Loucy (cell line): ENCODE results near the gene SFMBT2.

ENCODE experiments used
- H2AFZ ChIP-seq: fragments of 200-600 bp; sonication (generic); 2 replicates; pipeline ENCODE4 v1.6.0; 2016; ENCODE audit warnings: antibody characterized with exemption, mild to moderate bottlenecking, low read length, moderate library complexity
- H3F3A ChIP-seq: fragments of 200-600 bp; 2 replicates; pipeline ENCODE4 v1.6.0; 2016; ENCODE audit warnings: antibody characterized with exemption, low read depth, mild to moderate bottlenecking
- H3K27me3 ChIP-seq: fragments of 200-600 bp; sonication (generic); 2 replicates; pipeline ENCODE4 v1.6.1; 2014; ENCODE audit warnings: low read length, mild to moderate bottlenecking; ENCODE audit not compliant: insufficient read depth, poor library complexity, severe bottlenecking
- H3K36me3 ChIP-seq: fragments of 200-600 bp; sonication (generic); 2 replicates; pipeline ENCODE4 v1.6.1; 2016; ENCODE audit warnings: low read length; ENCODE audit not compliant: insufficient read depth
- H3K4me1 ChIP-seq: fragments of 200-600 bp; sonication (generic); 2 replicates; pipeline ENCODE4 v1.5.1; 2014; ENCODE audit warnings: low read length, mild to moderate bottlenecking; ENCODE audit not compliant: insufficient read depth, poor library complexity, severe bottlenecking
- H3K4me2 ChIP-seq: fragments of 200-600 bp; sonication (generic); 2 replicates; pipeline ENCODE4 v1.6.0; 2014; ENCODE audit warnings: antibody characterized with exemption, low read length, low read depth, mild to moderate bottlenecking; ENCODE audit not compliant: poor library complexity, severe bottlenecking
- H3K4me3 ChIP-seq: fragments of 200-600 bp; sonication (generic); 2 replicates; pipeline ENCODE4 v1.5.1; 2014; ENCODE audit warnings: low read length, mild to moderate bottlenecking, mixed read lengths; ENCODE audit not compliant: poor library complexity, severe bottlenecking
- H3K79me2 ChIP-seq: fragments of 200-600 bp; sonication (generic); 2 replicates; pipeline ENCODE4 v1.6.1; 2014; ENCODE audit warnings: low read length; ENCODE audit not compliant: insufficient read depth
- H3K9ac ChIP-seq: fragments of 200-600 bp; sonication (generic); 2 replicates; pipeline ENCODE4 v1.6.0; 2014; ENCODE audit warnings: mild to moderate bottlenecking, low read depth, low read length, moderate library complexity; ENCODE audit not compliant: poor library complexity, severe bottlenecking
- H3K9me2 ChIP-seq: fragments of 200-600 bp; sonication (generic); replicated peaks from 2 replicates; pipeline ENCODE4 v1.6.1; 2016; ENCODE audit warnings: low read depth, low read length, mixed read lengths
- H3K9me3 ChIP-seq: fragments of 200-600 bp; sonication (generic); 2 replicates; pipeline ENCODE4 v1.6.1; 2014; ENCODE audit warnings: mild to moderate bottlenecking, antibody characterized with exemption, low read length, low read depth; ENCODE audit not compliant: insufficient read depth
- H4K20me1 ChIP-seq: fragments of 200-600 bp; sonication (generic); 2 replicates; pipeline ENCODE4 v1.6.0; 2014; ENCODE audit warnings: antibody characterized with exemption, low read length, mild to moderate bottlenecking; ENCODE audit not compliant: insufficient read depth, poor library complexity, severe bottlenecking
- EZH2phosphoT487 ChIP-seq: fragments of 200-600 bp; IDR thresholded peaks from 2 replicates; pipeline ENCODE4 v1.6.1; 2018; ENCODE audit warnings: antibody characterized with exemption, mild to moderate bottlenecking, moderate library complexity, borderline replicate concordance
- TF ChIP-seq, protein P1 (sequence below): fragments of 200-600 bp; sonication (generic); conservative IDR thresholded peaks from 2 replicates; pipeline ENCODE4 v1.5.1; 2014; ENCODE audit warnings: mild to moderate bottlenecking, antibody characterized with exemption, low read length

SFMBT2 gene

GRCh38 chr10:7181420-7181819 is 229.4 kb downstream of the SFMBT2 start:
- Histone ChIP-seq H3K4me1 (no peaks in the 10 kb centered on the region), H3K9me3 (no peaks in the 10 kb centered on the region; the same call in 1 of the 2 replicates), H3K4me2 (no peak overlapping the region), H2AFZ (no peak overlapping the region), H3K27me3 (no peaks in the 10 kb centered on the region), H3K79me2 (no peaks in the 10 kb centered on the region), H3K4me3 (no peak overlapping the region), H3K9me2 (no peaks in the 10 kb centered on the region), H3F3A (no peaks in the 10 kb centered on the region), H4K20me1 (no peaks in the 10 kb centered on the region), H3K9ac (no peak overlapping the region), H3K36me3 (peaks cover 32% of the 10 kb centered on the region; the same call in 1 of the 2 replicates)
- TF ChIP-seq, protein P1, sequence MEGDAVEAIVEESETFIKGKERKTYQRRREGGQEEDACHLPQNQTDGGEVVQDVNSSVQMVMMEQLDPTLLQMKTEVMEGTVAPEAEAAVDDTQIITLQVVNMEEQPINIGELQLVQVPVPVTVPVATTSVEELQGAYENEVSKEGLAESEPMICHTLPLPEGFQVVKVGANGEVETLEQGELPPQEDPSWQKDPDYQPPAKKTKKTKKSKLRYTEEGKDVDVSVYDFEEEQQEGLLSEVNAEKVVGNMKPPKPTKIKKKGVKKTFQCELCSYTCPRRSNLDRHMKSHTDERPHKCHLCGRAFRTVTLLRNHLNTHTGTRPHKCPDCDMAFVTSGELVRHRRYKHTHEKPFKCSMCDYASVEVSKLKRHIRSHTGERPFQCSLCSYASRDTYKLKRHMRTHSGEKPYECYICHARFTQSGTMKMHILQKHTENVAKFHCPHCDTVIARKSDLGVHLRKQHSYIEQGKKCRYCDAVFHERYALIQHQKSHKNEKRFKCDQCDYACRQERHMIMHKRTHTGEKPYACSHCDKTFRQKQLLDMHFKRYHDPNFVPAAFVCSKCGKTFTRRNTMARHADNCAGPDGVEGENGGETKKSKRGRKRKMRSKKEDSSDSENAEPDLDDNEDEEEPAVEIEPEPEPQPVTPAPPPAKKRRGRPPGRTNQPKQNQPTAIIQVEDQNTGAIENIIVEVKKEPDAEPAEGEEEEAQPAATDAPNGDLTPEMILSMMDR, result no peak
- no peak for TF ChIP-seq EZH2phosphoT487

DNA sequence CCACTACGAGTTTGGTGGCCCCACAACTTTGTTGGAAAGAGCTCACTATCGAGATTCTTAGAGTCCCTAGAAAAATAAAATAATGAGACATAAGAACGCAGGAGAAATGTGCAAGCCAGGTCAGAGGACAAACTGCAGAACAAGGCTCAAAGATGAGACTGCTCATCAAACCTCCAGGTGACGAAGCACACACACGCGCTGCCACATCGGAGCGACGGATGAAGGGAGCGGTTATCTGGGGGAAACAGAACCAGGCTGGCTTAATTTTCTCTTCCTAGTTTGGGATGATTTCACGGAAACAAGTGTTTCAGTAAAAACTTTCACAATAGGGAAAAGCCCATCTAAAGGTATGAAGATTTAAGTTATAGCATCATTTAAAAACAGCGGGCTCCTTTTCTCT is 231.3 kb downstream of the SFMBT2 start:
- no peaks in the 10 kb centered on the region; the same call in 1 of the 2 replicates for H3K9me3 ChIP-seq
- H3K36me3 ChIP-seq, result peaks cover 41% of the 10 kb centered on the region; the same call in 1 of the 2 replicates
- H3F3A ChIP-seq, result no peaks in the 10 kb centered on the region
- no peaks in the 10 kb centered on the region for H3K79me2 ChIP-seq
- H3K9ac ChIP-seq, result no peak overlapping the region
- H3K4me2 ChIP-seq, result no peak overlapping the region
- TF ChIP-seq, protein P1, result no peak
- TF ChIP-seq EZH2phosphoT487, result no peak
- H2AFZ ChIP-seq, result no peak overlapping the region
- H3K9me2 ChIP-seq, result no peaks in the 10 kb centered on the region
- H3K27me3 ChIP-seq, result no peaks in the 10 kb centered on the region
- H3K4me3 ChIP-seq, result no peak overlapping the region
- no peaks in the 10 kb centered on the region for H4K20me1 ChIP-seq
- no peaks in the 10 kb centered on the region for H3K4me1 ChIP-seq

DNA sequence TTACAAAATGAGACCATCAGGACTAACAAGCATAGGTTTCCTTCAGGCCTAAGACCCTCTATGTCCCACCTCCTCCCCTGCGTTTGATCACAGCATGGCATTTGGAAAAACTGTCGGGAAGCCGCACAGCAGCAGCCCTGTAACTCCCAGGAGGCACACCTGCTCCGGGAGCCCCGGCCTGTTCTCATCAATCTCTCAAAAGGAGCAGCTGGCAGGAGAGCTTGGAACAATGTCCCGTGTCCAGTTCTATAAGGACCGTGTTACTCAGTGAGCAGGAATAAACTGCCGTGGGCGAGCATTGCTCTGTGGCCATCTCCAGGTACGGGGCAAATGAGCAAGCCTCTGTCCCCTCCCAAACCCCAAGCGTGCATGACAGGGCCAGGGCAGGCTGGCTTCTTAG is 236.9 kb downstream of the SFMBT2 start:
- no peak for TF ChIP-seq EZH2phosphoT487
- TF ChIP-seq, protein P1, result no peak
- H3F3A ChIP-seq, result no peaks in the 10 kb centered on the region
- H3K9me2 ChIP-seq, result no peaks in the 10 kb centered on the region
- no peaks in the 10 kb centered on the region for H3K79me2 ChIP-seq
- H3K27me3 ChIP-seq, result no peaks in the 10 kb centered on the region
- peaks cover 79% of the 10 kb centered on the region; the same call in 1 of the 2 replicates for H3K36me3 ChIP-seq
- H3K4me1 ChIP-seq, result no peaks in the 10 kb centered on the region
- H4K20me1 ChIP-seq, result no peaks in the 10 kb centered on the region
- H3K9me3 ChIP-seq, result no peaks in the 10 kb centered on the region
- H3K4me2 ChIP-seq, result no peak overlapping the region
- H3K9ac ChIP-seq, result no peak overlapping the region
- H2AFZ ChIP-seq, result no peak overlapping the region
- no peak overlapping the region for H3K4me3 ChIP-seq
